ENCODE measurements around the gene LCNL1. TPM values are rescaled to one million over a fixed set of nuclear protein-coding genes. Genes with fewer than 3 reads are reported as not detected.

Gene LCNL1
- total and polyA plus RNA-seq, 2 of the 13 experiments (the other 11 are each of a cell fraction or from before 2014, with no cell fraction given): not detected

- TF ChIP-seq POGK (CRISPR knock-in tag; conservative IDR thresholded peaks at IDR 0.05) (no peak), SMARCC2 (IDR thresholded peaks at IDR 0.05) (no peak), ZNF512 (CRISPR knock-in tag; IDR thresholded peaks at IDR 0.05) (no peak), AKNA (CRISPR knock-in tag; IDR thresholded peaks at IDR 0.05; ENCODE audit: borderline replicate concordance) (no peak), HIC2 (CRISPR knock-in tag; IDR thresholded peaks at IDR 0.05; ENCODE audit: low read depth) (no peak), PHF20 (CRISPR knock-in tag; IDR thresholded peaks at IDR 0.05) (peak; percentile 14; the same call in 1 of the 2 replicates), NFKBIZ (CRISPR knock-in tag; IDR thresholded peaks at IDR 0.05) (no peak), ZNF124 (CRISPR knock-in tag; IDR thresholded peaks at IDR 0.05) (no peak), ZNF7 (CRISPR knock-in tag; IDR thresholded peaks at IDR 0.05) (no peak), SP140L (CRISPR knock-in tag; IDR thresholded peaks at IDR 0.05; ENCODE audit: borderline replicate concordance) (no peak), CCDC6 (CRISPR knock-in tag; IDR thresholded peaks at IDR 0.05) (no peak), NFIC (IDR thresholded peaks at IDR 0.05; ENCODE audit: low read length) (no peak), ATM (IDR thresholded peaks at IDR 0.05; ENCODE audit: borderline replicate concordance) (no peak), RBAK (CRISPR knock-in tag; IDR thresholded peaks at IDR 0.05) (no peak), ZNF644 (CRISPR knock-in tag; IDR thresholded peaks at IDR 0.05; ENCODE audit: low read depth) (no peak), ZNF256 (CRISPR knock-in tag; conservative IDR thresholded peaks at IDR 0.05) (no peak; the same call in 1 of the 2 replicates), GLMP (CRISPR knock-in tag; IDR thresholded peaks at IDR 0.05; ENCODE audit: borderline replicate concordance) (no peak), ZNF337 (CRISPR knock-in tag; IDR thresholded peaks at IDR 0.05; ENCODE audit: borderline replicate concordance, low read depth) (no peak), ATAD3A (CRISPR knock-in tag; IDR thresholded peaks at IDR 0.05) (no peak)
Observed at GRCh38 chr9:136991993-136992818, 9.4 kb downstream of the LCNL1 start, which contains the start of gene PAXX (continued).
